Measurements from ENCODE around the gene SYNGR4.

SYNGR4 gene

GRCh38 chr19:48329167-48329891 lies 34.8 kb upstream of the SYNGR4 start:
- peak overlapping the region; percentile 73 to 76 for H3K4me3 ChIP-seq (ENCODE audit: low read depth in 1 of 2, low read length in 2 of 2)
- no peaks in the 10 kb centered on the region for H3K27me3 ChIP-seq (ENCODE audit: control insufficient read depth in 1 of 2, insufficient read depth in 2 of 2, low read length in 2 of 2)
- H3K9ac ChIP-seq (ENCODE audit: low read depth in 1 of 2, low read length in 2 of 2), result peak overlapping the region in 1 of 2 donors; percentile 81
- peaks cover 0 to 5% of the 10 kb centered on the region in 2 donors for H3K9me3 ChIP-seq (ENCODE audit: control insufficient read depth in 1 of 2, low read length in 2 of 2)
- H3K36me3 ChIP-seq (ENCODE audit: control insufficient read depth in 1 of 2, insufficient read depth in 2 of 2, low read length in 2 of 2), result no peaks in the 10 kb centered on the region
- H3K27ac ChIP-seq (ENCODE audit: low read depth, low read length), result no peak overlapping the region
- H3K4me1 ChIP-seq (ENCODE audit: control insufficient read depth in 1 of 2, insufficient read depth in 2 of 2, low read length in 2 of 2), result peaks cover 41 to 57% of the 10 kb centered on the region in 2 donors

- H3K9me3 ChIP-seq (ENCODE audit: control insufficient read depth in 1 of 2, low read length in 2 of 2), result peaks cover 0 to 5% of the 10 kb centered on the region in 2 donors
- peaks cover 39 to 57% of the 10 kb centered on the region in 2 donors for H3K4me1 ChIP-seq (ENCODE audit: control insufficient read depth in 1 of 2, insufficient read depth in 2 of 2, low read length in 2 of 2)
- H3K9ac ChIP-seq (ENCODE audit: low read depth in 1 of 2, low read length in 2 of 2), result peak overlapping the region; percentile 81
- H3K36me3 ChIP-seq (ENCODE audit: control insufficient read depth in 1 of 2, insufficient read depth in 2 of 2, low read length in 2 of 2), result no peaks in the 10 kb centered on the region
- H3K27ac ChIP-seq (ENCODE audit: low read depth, low read length), result peak overlapping the region; percentile 89
- H3K27me3 ChIP-seq (ENCODE audit: control insufficient read depth in 1 of 2, insufficient read depth in 2 of 2, low read length in 2 of 2), result no peaks in the 10 kb centered on the region
- H3K4me3 ChIP-seq (ENCODE audit: low read depth in 1 of 2, low read length in 2 of 2), result peak overlapping the region; percentile 73 to 76
Observed at GRCh38 chr19:48330012-48330681, 34.0 kb upstream of the SYNGR4 start.

GRCh38 chr19:48332351-48332661 lies 31.9 kb upstream of the SYNGR4 start:
- Histone ChIP-seq H3K4me1 (ENCODE audit: control insufficient read depth in 1 of 2, insufficient read depth in 2 of 2, low read length in 2 of 2) (peaks cover 28 to 44% of the 10 kb centered on the region in 2 donors), H3K9ac (ENCODE audit: low read depth in 1 of 2, low read length in 2 of 2) (peak overlapping the region; percentile 21 to 42), H3K27me3 (ENCODE audit: control insufficient read depth in 1 of 2, insufficient read depth in 2 of 2, low read length in 2 of 2) (no peaks in the 10 kb centered on the region), H3K27ac (ENCODE audit: low read depth, low read length) (peak overlapping the region; percentile 48), H3K4me3 (ENCODE audit: low read depth in 1 of 2, low read length in 2 of 2) (peak overlapping the region; percentile 51 to 71), H3K9me3 (ENCODE audit: control insufficient read depth in 1 of 2, low read length in 2 of 2) (peaks cover 0 to 5% of the 10 kb centered on the region in 2 donors), H3K36me3 (ENCODE audit: control insufficient read depth in 1 of 2, insufficient read depth in 2 of 2, low read length in 2 of 2) (no peaks in the 10 kb centered on the region)

- peak overlapping the region; percentile 95 for H3K27ac ChIP-seq (ENCODE audit: low read depth, low read length)
- H3K27me3 ChIP-seq (ENCODE audit: control insufficient read depth in 1 of 2, insufficient read depth in 2 of 2, low read length in 2 of 2), result no peaks in the 10 kb centered on the region
- peak overlapping the region; percentile 71 to 89 for H3K4me3 ChIP-seq (ENCODE audit: low read depth in 1 of 2, low read length in 2 of 2)
- peak overlapping the region; percentile 94 to 97 for H3K9ac ChIP-seq (ENCODE audit: low read depth in 1 of 2, low read length in 2 of 2)
- peaks cover 0 to 5% of the 10 kb centered on the region in 2 donors for H3K9me3 ChIP-seq (ENCODE audit: control insufficient read depth in 1 of 2, low read length in 2 of 2)
- peaks cover 28 to 40% of the 10 kb centered on the region in 2 donors for H3K4me1 ChIP-seq (ENCODE audit: control insufficient read depth in 1 of 2, insufficient read depth in 2 of 2, low read length in 2 of 2)
- H3K36me3 ChIP-seq (ENCODE audit: control insufficient read depth in 1 of 2, insufficient read depth in 2 of 2, low read length in 2 of 2), result no peaks in the 10 kb centered on the region
Observed at GRCh38 chr19:48332662-48333466, 31.3 kb upstream of the SYNGR4 start.

- Histone ChIP-seq H3K4me3 (ENCODE audit: low read depth in 1 of 2, low read length in 2 of 2) (peak overlapping the region; percentile 71 to 89), H3K27me3 (ENCODE audit: control insufficient read depth in 1 of 2, insufficient read depth in 2 of 2, low read length in 2 of 2) (no peaks in the 10 kb centered on the region), H3K9me3 (ENCODE audit: control insufficient read depth in 1 of 2, low read length in 2 of 2) (peaks cover 0 to 2% of the 10 kb centered on the region in 2 donors), H3K9ac (ENCODE audit: low read depth in 1 of 2, low read length in 2 of 2) (peak overlapping the region; percentile 94 to 97), H3K4me1 (ENCODE audit: control insufficient read depth in 1 of 2, insufficient read depth in 2 of 2, low read length in 2 of 2) (peaks cover 28 to 40% of the 10 kb centered on the region in 2 donors), H3K36me3 (ENCODE audit: control insufficient read depth in 1 of 2, insufficient read depth in 2 of 2, low read length in 2 of 2) (no peaks in the 10 kb centered on the region), H3K27ac (ENCODE audit: low read depth, low read length) (peak overlapping the region; percentile 95)
Observed at GRCh38 chr19:48333467-48334384, 30.4 kb upstream of the SYNGR4 start.

- Histone ChIP-seq H3K9me3 (ENCODE audit: control insufficient read depth in 1 of 2, low read length in 2 of 2) (no peaks in the 10 kb centered on the region), H3K27me3 (ENCODE audit: control insufficient read depth in 1 of 2, insufficient read depth in 2 of 2, low read length in 2 of 2) (no peaks in the 10 kb centered on the region), H3K9ac (ENCODE audit: low read depth in 1 of 2, low read length in 2 of 2) (no peak overlapping the region), H3K4me3 (ENCODE audit: low read depth in 1 of 2, low read length in 2 of 2) (no peak overlapping the region), H3K36me3 (ENCODE audit: control insufficient read depth in 1 of 2, insufficient read depth in 2 of 2, low read length in 2 of 2) (peaks cover 6 to 9% of the 10 kb centered on the region in 2 donors), H3K4me1 (ENCODE audit: control insufficient read depth in 1 of 2, insufficient read depth in 2 of 2, low read length in 2 of 2) (peaks cover 4% of the 10 kb centered on the region in 2 donors), H3K27ac (ENCODE audit: low read depth, low read length) (no peak overlapping the region)
Observed at GRCh38 chr19:48338253-48338755, 25.9 kb upstream of the SYNGR4 start.

GRCh38 chr19:48338802-48339503 lies 25.2 kb upstream of the SYNGR4 start:
- no peaks in the 10 kb centered on the region for H3K27me3 ChIP-seq (ENCODE audit: control insufficient read depth in 1 of 2, insufficient read depth in 2 of 2, low read length in 2 of 2)
- no peak overlapping the region for H3K4me3 ChIP-seq (ENCODE audit: low read depth in 1 of 2, low read length in 2 of 2)
- H3K4me1 ChIP-seq (ENCODE audit: control insufficient read depth in 1 of 2, insufficient read depth in 2 of 2, low read length in 2 of 2), result no peaks in the 10 kb centered on the region
- H3K27ac ChIP-seq (ENCODE audit: low read depth, low read length), result no peak overlapping the region
- H3K9me3 ChIP-seq (ENCODE audit: control insufficient read depth in 1 of 2, low read length in 2 of 2), result no peaks in the 10 kb centered on the region
- no peak overlapping the region for H3K9ac ChIP-seq (ENCODE audit: low read depth in 1 of 2, low read length in 2 of 2)
- H3K36me3 ChIP-seq (ENCODE audit: control insufficient read depth in 1 of 2, insufficient read depth in 2 of 2, low read length in 2 of 2), result peaks cover 6 to 9% of the 10 kb centered on the region in 2 donors

- Histone ChIP-seq H3K27ac (ENCODE audit: low read depth, low read length) (no peak overlapping the region), H3K4me1 (ENCODE audit: control insufficient read depth in 1 of 2, insufficient read depth in 2 of 2, low read length in 2 of 2) (no peaks in the 10 kb centered on the region), H3K27me3 (ENCODE audit: control insufficient read depth in 1 of 2, insufficient read depth in 2 of 2, low read length in 2 of 2) (no peaks in the 10 kb centered on the region), H3K9ac (ENCODE audit: low read depth in 1 of 2, low read length in 2 of 2) (no peak overlapping the region), H3K9me3 (ENCODE audit: control insufficient read depth in 1 of 2, low read length in 2 of 2) (no peaks in the 10 kb centered on the region), H3K4me3 (ENCODE audit: low read depth in 1 of 2, low read length in 2 of 2) (no peak overlapping the region), H3K36me3 (ENCODE audit: control insufficient read depth in 1 of 2, insufficient read depth in 2 of 2, low read length in 2 of 2) (peaks cover 6 to 9% of the 10 kb centered on the region in 2 donors)
Observed at GRCh38 chr19:48340995-48341394, 23.2 kb upstream of the SYNGR4 start.
